Right forelimb (tissue), 1 donor: ENCODE data around the gene CHD9NB.

Experiments
- DNase-seq: peaks from one replicate; pipeline ENCODE4 v3.0.0-alpha.2; 2018

Gene CHD9NB

GRCh38 chr16:53022374-53022773 is 30.3 kb downstream of the CHD9NB start:
- DNase-seq: peak; percentile 61

GRCh38 chr16:53018834-53019416 is 33.8 kb downstream of the CHD9NB start:
- no peak for DNase-seq

- DNase-seq: no peak
These were observed 38.4 kb downstream of the CHD9NB start for GRCh38 chr16:53014287-53014686.

GRCh38 chr16:53007095-53007494 is 45.6 kb downstream of the CHD9NB start:
- DNase-seq: no peak

GRCh38 chr16:52997922-52998321 is 54.8 kb downstream of the CHD9NB start:
- DNase-seq: no peak

- DNase-seq: no peak
These were observed 57.8 kb downstream of the CHD9NB start for GRCh38 chr16:52994942-52995341.

- DNase-seq: no peak
These were observed 59.5 kb downstream of the CHD9NB start for GRCh38 chr16:52993179-52993578.

GRCh38 chr16:52991572-52991971 is 61.1 kb downstream of the CHD9NB start:
- no peak for DNase-seq
